Measurements from ENCODE around the gene PPFIA2. TPM values are rescaled to one million over a fixed set of nuclear protein-coding genes. Genes with fewer than 3 reads are reported as not detected.

The PPFIA2 gene
- total RNA-seq, 4 donors from 2014 or later, result 1.7 to 3.9 (median 2.0) TPM

GRCh38 chr12:81401241-81401640 lies 357.9 kb downstream of the PPFIA2 start:
- Histone ChIP-seq H3K4me3 (replicated peaks in 1 of 3) (no peak overlapping the region), H3K27ac (no peak overlapping the region), H3K36me3 (no peaks in the 10 kb centered on the region), H3K4me1 (no peaks in the 10 kb centered on the region), H3K27me3 (no peaks in the 10 kb centered on the region), H3K9me3 (no peaks in the 10 kb centered on the region)
- DNase-seq, result no peak
- intact Hi-C loops (cut with DNase I), result no loop called here
- TF ChIP-seq CTCF (IDR thresholded peaks at IDR 0.05), result no peak
- TF ChIP-seq POLR2A (IDR thresholded peaks at IDR 0.05), result no peak
- 93 to 95% methylated on average over 2 of the region's 2 CpGs for WGBS, 2 donors

- TF ChIP-seq POLR2A (IDR thresholded peaks at IDR 0.05), result no peak
- TF ChIP-seq CTCF (IDR thresholded peaks at IDR 0.05), result no peak
- WGBS, 2 donors, result 95 to 97% methylated on average over 1 of the region's 1 CpG
- DNase-seq, result no peak
- no peaks in the 10 kb centered on the region for H3K36me3 ChIP-seq
- intact Hi-C loops (cut with DNase I), result no loop called here
- H3K9me3 ChIP-seq, result no peaks in the 10 kb centered on the region
- H3K27ac ChIP-seq, result no peak overlapping the region
- H3K27me3 ChIP-seq, result no peaks in the 10 kb centered on the region
- H3K4me1 ChIP-seq, result no peaks in the 10 kb centered on the region
- H3K4me3 ChIP-seq (replicated peaks in 1 of 3), result no peak overlapping the region
Measured at GRCh38 chr12:81400024-81400423, 359.1 kb downstream of the PPFIA2 start.

GRCh38 chr12:81395431-81395830 lies 363.7 kb downstream of the PPFIA2 start:
- Histone ChIP-seq H3K9me3 (no peaks in the 10 kb centered on the region), H3K27ac (no peak overlapping the region), H3K4me3 (replicated peaks in 1 of 3) (no peak overlapping the region), H3K27me3 (no peaks in the 10 kb centered on the region), H3K4me1 (no peaks in the 10 kb centered on the region), H3K36me3 (no peaks in the 10 kb centered on the region)
- intact Hi-C loops (cut with DNase I), result no loop called here
- TF ChIP-seq POLR2A (IDR thresholded peaks at IDR 0.05) (no peak), CTCF (IDR thresholded peaks at IDR 0.05) (no peak)
- no peak for DNase-seq
- WGBS, 2 donors, result 63% methylated on average over 3 of the region's 3 CpGs

- no peak for TF ChIP-seq POLR2A (IDR thresholded peaks at IDR 0.05)
- no peak for TF ChIP-seq CTCF (IDR thresholded peaks at IDR 0.05)
- Histone ChIP-seq H3K27ac (no peak overlapping the region), H3K9me3 (no peaks in the 10 kb centered on the region), H3K27me3 (no peaks in the 10 kb centered on the region), H3K4me3 (replicated peaks in 1 of 3) (no peak overlapping the region), H3K36me3 (no peaks in the 10 kb centered on the region), H3K4me1 (no peaks in the 10 kb centered on the region)
- intact Hi-C loops (cut with DNase I), result no loop called here
- 92 to 93% methylated on average over 7 of the region's 7 CpGs for WGBS, 2 donors
- DNase-seq, result no peak
Measured at GRCh38 chr12:81389550-81390099, 369.5 kb downstream of the PPFIA2 start.

GRCh38 chr12:81386101-81386500 lies 373.0 kb downstream of the PPFIA2 start:
- DNase-seq, result no peak
- H3K27me3 ChIP-seq, result no peaks in the 10 kb centered on the region
- WGBS, 2 donors, result 90 to 100% methylated on average over 1 of the region's 1 CpG
- H3K4me3 ChIP-seq (replicated peaks in 1 of 3), result no peak overlapping the region
- H3K4me1 ChIP-seq, result no peaks in the 10 kb centered on the region
- no peak for TF ChIP-seq CTCF (IDR thresholded peaks at IDR 0.05)
- no peak for TF ChIP-seq POLR2A (IDR thresholded peaks at IDR 0.05)
- H3K27ac ChIP-seq, result no peak overlapping the region
- H3K9me3 ChIP-seq, result no peaks in the 10 kb centered on the region
- intact Hi-C loops (cut with DNase I), result no loop called here
- no peaks in the 10 kb centered on the region for H3K36me3 ChIP-seq
